ENCODE results near the gene RBM4B.

DNA sequence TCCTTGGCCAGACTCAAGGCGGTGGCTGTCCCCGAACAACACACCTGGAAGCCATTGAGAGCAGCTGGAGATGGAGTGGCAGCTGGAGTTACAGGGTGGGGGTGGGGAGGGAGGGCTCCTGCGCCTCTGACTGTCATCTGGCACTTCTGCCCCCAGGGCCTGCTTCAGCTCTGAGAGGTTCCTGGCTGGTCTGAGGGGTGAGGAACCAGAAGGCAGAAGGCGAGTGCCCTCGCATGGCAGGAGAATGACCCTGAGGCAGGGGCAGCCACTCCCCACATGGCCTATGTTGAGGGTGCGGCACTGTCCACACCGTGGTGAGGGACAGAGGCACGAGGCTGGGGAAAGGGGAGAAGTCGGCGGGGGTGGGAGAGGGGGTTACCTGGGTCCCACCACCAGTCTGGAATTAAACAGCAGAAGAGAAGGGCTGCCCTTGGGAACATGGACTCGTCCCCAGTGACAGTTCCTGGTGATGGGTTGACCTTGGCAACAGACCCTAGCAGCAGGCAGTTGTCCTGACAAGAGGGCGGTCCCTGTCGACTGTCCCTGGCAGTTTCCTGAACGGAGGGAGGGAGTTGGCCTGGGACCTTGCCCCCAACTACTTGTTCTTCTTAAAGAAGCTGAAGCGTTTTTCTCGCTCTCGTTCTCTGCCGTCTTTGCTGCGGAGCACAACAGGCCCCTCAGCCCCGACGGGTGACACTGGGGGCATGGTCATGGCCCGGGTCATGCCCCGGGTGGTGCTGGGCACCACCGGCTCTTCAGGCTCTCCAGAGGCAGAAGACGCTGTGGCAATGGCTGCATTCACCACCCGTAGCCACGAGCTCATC is 7.8 kb upstream of the RBM4B start:
- TF ChIP-seq, protein P1, sequence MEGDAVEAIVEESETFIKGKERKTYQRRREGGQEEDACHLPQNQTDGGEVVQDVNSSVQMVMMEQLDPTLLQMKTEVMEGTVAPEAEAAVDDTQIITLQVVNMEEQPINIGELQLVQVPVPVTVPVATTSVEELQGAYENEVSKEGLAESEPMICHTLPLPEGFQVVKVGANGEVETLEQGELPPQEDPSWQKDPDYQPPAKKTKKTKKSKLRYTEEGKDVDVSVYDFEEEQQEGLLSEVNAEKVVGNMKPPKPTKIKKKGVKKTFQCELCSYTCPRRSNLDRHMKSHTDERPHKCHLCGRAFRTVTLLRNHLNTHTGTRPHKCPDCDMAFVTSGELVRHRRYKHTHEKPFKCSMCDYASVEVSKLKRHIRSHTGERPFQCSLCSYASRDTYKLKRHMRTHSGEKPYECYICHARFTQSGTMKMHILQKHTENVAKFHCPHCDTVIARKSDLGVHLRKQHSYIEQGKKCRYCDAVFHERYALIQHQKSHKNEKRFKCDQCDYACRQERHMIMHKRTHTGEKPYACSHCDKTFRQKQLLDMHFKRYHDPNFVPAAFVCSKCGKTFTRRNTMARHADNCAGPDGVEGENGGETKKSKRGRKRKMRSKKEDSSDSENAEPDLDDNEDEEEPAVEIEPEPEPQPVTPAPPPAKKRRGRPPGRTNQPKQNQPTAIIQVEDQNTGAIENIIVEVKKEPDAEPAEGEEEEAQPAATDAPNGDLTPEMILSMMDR (IDR thresholded peaks at IDR 0.05; ENCODE audit: low read length): no peak
- TF ChIP-seq EZH2 (IDR thresholded peaks at IDR 0.05; ENCODE audit: borderline replicate concordance, low read length): no peak

Data from OCI-LY1 (cell line).